HEK293 (cell line): Measurements from ENCODE around the gene LAMA4.

Experiments
- REST ChIP-seq: fragments of 450-650 bp; formaldehyde crosslinking; IDR thresholded peaks from 2 replicates; pipeline ENCODE4 v1.5.1; 2016; ENCODE audit warnings: missing biosample characterization, missing genetic modification characterization
- TF ChIP-seq, protein P1 (sequence below): fragments of 450-650 bp; formaldehyde crosslinking; IDR thresholded peaks from 2 replicates; pipeline ENCODE4 v1.5.1; 2016; ENCODE audit warnings: missing biosample characterization, missing genetic modification characterization

DNA sequence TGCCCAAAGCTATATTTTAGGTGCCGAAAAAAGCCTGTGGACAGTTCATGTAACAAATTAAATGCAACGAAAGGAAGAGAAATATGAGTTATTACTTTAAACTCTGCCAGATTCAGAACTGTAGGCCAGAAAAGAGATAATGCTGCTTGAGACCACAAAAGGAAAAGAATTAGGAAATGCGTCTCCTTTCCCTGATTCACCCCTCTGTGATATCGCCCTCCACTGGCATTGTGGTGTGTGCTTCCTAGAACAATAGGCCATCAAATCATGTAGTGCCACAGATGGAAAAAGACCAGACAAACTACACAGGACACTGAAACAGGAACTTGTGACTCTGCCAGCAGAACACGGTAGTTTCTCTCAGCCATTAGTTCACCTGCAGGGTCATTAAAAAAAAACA lies 14.7 kb upstream of the LAMA4 start:
- TF ChIP-seq, protein P1, sequence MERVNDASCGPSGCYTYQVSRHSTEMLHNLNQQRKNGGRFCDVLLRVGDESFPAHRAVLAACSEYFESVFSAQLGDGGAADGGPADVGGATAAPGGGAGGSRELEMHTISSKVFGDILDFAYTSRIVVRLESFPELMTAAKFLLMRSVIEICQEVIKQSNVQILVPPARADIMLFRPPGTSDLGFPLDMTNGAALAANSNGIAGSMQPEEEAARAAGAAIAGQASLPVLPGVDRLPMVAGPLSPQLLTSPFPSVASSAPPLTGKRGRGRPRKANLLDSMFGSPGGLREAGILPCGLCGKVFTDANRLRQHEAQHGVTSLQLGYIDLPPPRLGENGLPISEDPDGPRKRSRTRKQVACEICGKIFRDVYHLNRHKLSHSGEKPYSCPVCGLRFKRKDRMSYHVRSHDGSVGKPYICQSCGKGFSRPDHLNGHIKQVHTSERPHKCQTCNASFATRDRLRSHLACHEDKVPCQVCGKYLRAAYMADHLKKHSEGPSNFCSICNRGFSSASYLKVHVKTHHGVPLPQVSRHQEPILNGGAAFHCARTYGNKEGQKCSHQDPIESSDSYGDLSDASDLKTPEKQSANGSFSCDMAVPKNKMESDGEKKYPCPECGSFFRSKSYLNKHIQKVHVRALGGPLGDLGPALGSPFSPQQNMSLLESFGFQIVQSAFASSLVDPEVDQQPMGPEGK (tag by site-specific recombination) = no peak
- TF ChIP-seq REST = no peak
